GM12878 (cell line): ENCODE measurements around the gene FAM110A. TPM values are rescaled to one million over a fixed set of nuclear protein-coding genes. Genes with fewer than 3 reads are reported as not detected.

Source experiments
- ATAC-seq: fragments of 200-7000 bp; cut with Tn5 transposase; 3 replicates; pipeline ENCODE4 v1.9.1; 2020; ENCODE audit warnings: mild to moderate bottlenecking, moderate library complexity
- BruUV-seq: library from RNA; stranded (reverse); fragments of 400-500 nt; replicated peaks from 2 replicates; lab custom pipeline; 2021; lab: Mats Ljungman, UMichigan
- CTCF ChIA-PET: fragments of 300-600 bp; sonication (Branson Sonifier 250); formaldehyde crosslinking; extraction: SDS; loops from one replicate; lab custom pipeline; 2021; ENCODE audit warnings: inconsistent platforms; lab: Yijun Ruan, JAX
- POLR2A ChIA-PET: fragments of 350-600 bp; formaldehyde crosslinking; extraction: SDS; loops from one replicate; lab custom pipeline; 2021; ENCODE audit warnings: inconsistent platforms; lab: Charles Lee
- RAD21 ChIA-PET: fragments of 300-600 bp; sonication (Branson Sonifier 250); formaldehyde crosslinking; loops from one replicate; lab custom pipeline; 2023; ENCODE audit warnings: antibody characterized with exemption; ENCODE audit not compliant: unreplicated experiment; lab: Charles Lee
- SMC1A ChIA-PET: fragments of 300-600 bp; sonication (Branson Sonifier 250); formaldehyde crosslinking; loops from one replicate; lab custom pipeline; 2023; ENCODE audit not compliant: unreplicated experiment, uncharacterized antibody; lab: Charles Lee
- DNase-seq: peaks from one replicate; pipeline ENCODE4 v3.0.0-alpha.2; 2011; ENCODE audit warnings: low read depth, low spot score
- FAIRE-seq: peaks from 3 replicates; lab custom pipeline; 2011; peaks lifted over from hg19 to GRCh38; lab: Jason Lieb, UNC
- H2AFZ ChIP-seq: 2 replicates; pipeline ENCODE4 v1.6.0; 2011; ENCODE audit warnings: low read depth, low read length, control low read depth; ENCODE audit not compliant: control insufficient read depth
- H3K27ac ChIP-seq: 2 replicates; pipeline ENCODE4 v1.5.1; 2011; ENCODE audit warnings: control low read depth; ENCODE audit not compliant: control insufficient read depth, insufficient read depth
- H3K27me3 ChIP-seq, 2 experiments: replicated peaks in 1 of 2; 2 replicates each; pipeline versions ENCODE4 v1.6.0 to v1.6.1; 2011; ENCODE audit warnings: low read length in 1 of 2; ENCODE audit not compliant: control insufficient read depth in 2 of 2, insufficient read depth in 2 of 2
- H3K36me3 ChIP-seq, 2 experiments: 2 replicates each; pipeline ENCODE4 v1.5.1; 2011; ENCODE audit warnings: low read length in 1 of 2; ENCODE audit not compliant: control insufficient read depth in 2 of 2, insufficient read depth in 2 of 2
- H3K4me1 ChIP-seq: 2 replicates; pipeline ENCODE4 v1.6.1; 2011; ENCODE audit warnings: mild to moderate bottlenecking, low read length, moderate library complexity, mixed read lengths; ENCODE audit not compliant: control insufficient read depth, insufficient read depth
- H3K4me2 ChIP-seq: 2 replicates; pipeline ENCODE4 v1.6.0; 2011; ENCODE audit warnings: control low read depth; ENCODE audit not compliant: control insufficient read depth, insufficient read depth
- H3K4me3 ChIP-seq: fragments of 200-600 bp; sonication (generic); 2 replicates; pipeline ENCODE4 v1.5.1; 2016
- H3K79me2 ChIP-seq: 2 replicates; pipeline ENCODE4 v1.6.0; 2011; ENCODE audit warnings: low read length; ENCODE audit not compliant: control insufficient read depth, insufficient read depth
- H3K9ac ChIP-seq: 2 replicates; pipeline ENCODE4 v1.8.0; 2011; ENCODE audit warnings: low read length, control low read depth, mixed read lengths; ENCODE audit not compliant: control insufficient read depth, insufficient read depth
- H3K9me3 ChIP-seq: replicated peaks from 3 replicates; pipeline ENCODE4 v1.5.1; 2011; ENCODE audit warnings: mild to moderate bottlenecking, low read length; ENCODE audit not compliant: control insufficient read depth, insufficient read depth
- H4K20me1 ChIP-seq: 2 replicates; pipeline ENCODE4 v1.6.0; 2011; ENCODE audit not compliant: control insufficient read depth, insufficient read depth
- BCL11A ChIP-seq: IDR thresholded peaks from 2 replicates; pipeline ENCODE4 v1.6.1; 2011; ENCODE audit warnings: low read depth, low read length
- FOXK2 ChIP-seq: fragments of 450-650 bp; IDR thresholded peaks from 2 replicates; pipeline ENCODE4 v1.6.1; 2017; ENCODE audit warnings: mild to moderate bottlenecking, moderate library complexity
- FOXM1 ChIP-seq: IDR thresholded peaks from 2 replicates; pipeline ENCODE4 v1.6.1; 2012; ENCODE audit warnings: low read depth, mild to moderate bottlenecking, inconsistent platforms, low read length, moderate library complexity
- TCF3 ChIP-seq: IDR thresholded peaks from 2 replicates; pipeline ENCODE4 v1.6.1; 2012; ENCODE audit warnings: low read depth, mild to moderate bottlenecking, low read length, borderline replicate concordance; ENCODE audit not compliant: insufficient read depth
- TCF7 ChIP-seq: IDR thresholded peaks from 2 replicates; pipeline ENCODE4 v1.6.1; 2014; ENCODE audit warnings: antibody characterized with exemption, borderline replicate concordance
- WGBS: methylation state at CpG from one replicate; pipeline ENCODE4 v1.1.6; 2016; ENCODE audit warnings: low lambda C conversion rate; ENCODE audit not compliant: insufficient replicate concordance, insufficient coverage; ENCODE audit errors: missing lambda C conversion rate; 5-methylcytosine and 5-hydroxymethylcytosine counted together
- in situ Hi-C: fragments of 300-500 bp; cut with MboI; formaldehyde crosslinking; loops from 9 replicates; pipeline ENCODE4 v1.14.3; 2018; ENCODE audit warnings: mixed read lengths
- intact Hi-C: fragments of 100-400 bp; cut with micrococcal nuclease; formaldehyde crosslinking; loops from one replicate; pipeline ENCODE4 v1.14.2; 2022; ENCODE audit not compliant: unreplicated experiment
- polyA plus RNA-seq, 11 experiments: library from polyadenylated mRNA; depleted of rRNA in 4 of 11; unstranded in 6 of 11; stranded (reverse) in 5 of 11; fragments of >200 nt; fragmentation: Nextera tagmentation in 4 of 11; fragmentation: Illumina TruSeq in 1 of 11; extraction: Ambion mirVana in 4 of 11; extraction: Trizol in 1 of 11; gene quantifications; 1 replicate in 1 of 11; 2 replicates in 10 of 11; pipeline versions ENCODE4 v1.2.1 to v1.2.3, GENCODE V29; 2011 to 2016; ENCODE audit warnings: inconsistent platforms in 2 of 11, missing spikeins in 2 of 11, low read depth in 1 of 11
- total RNA-seq, 4 experiments: library from RNA; depleted of rRNA in 3 of 4; stranded (reverse); fragments of >200 nt in 3 of 4; fragmentation: Illumina TruSeq in 1 of 4; extraction: Trizol in 1 of 4; gene quantifications; 2 replicates each; pipeline versions ENCODE4 v1.2.1 to v1.2.3, GENCODE V29; 2013 to 2021
- TF ChIP-seq, protein P1 (sequence below): IDR thresholded peaks from 2 replicates; pipeline ENCODE4 v1.6.1; 2012; ENCODE audit warnings: improper control_type of control experiment, low read depth, low read length; ENCODE audit not compliant: insufficient replicate concordance
- TF ChIP-seq, protein P2 (sequence below): IDR thresholded peaks from 2 replicates; pipeline ENCODE4 v1.6.1; 2011; ENCODE audit warnings: low read depth, mild to moderate bottlenecking, low read length, moderate library complexity, borderline replicate concordance; ENCODE audit errors: extremely low read depth
- TF ChIP-seq, protein P3 (sequence below): IDR thresholded peaks from 2 replicates; pipeline ENCODE4 v1.6.1; 2011; ENCODE audit warnings: borderline replicate concordance, low read depth, mild to moderate bottlenecking, moderate library complexity, mixed read lengths, low read length; ENCODE audit not compliant: insufficient read depth; ENCODE audit errors: extremely low read length

Gene FAM110A
- total and polyA plus RNA-seq, 10 of the 15 experiments (the other 5 are each of a cell fraction or from before 2014, with no cell fraction given) = 1.1 to 14.8 (median 7.4) TPM

DNA sequence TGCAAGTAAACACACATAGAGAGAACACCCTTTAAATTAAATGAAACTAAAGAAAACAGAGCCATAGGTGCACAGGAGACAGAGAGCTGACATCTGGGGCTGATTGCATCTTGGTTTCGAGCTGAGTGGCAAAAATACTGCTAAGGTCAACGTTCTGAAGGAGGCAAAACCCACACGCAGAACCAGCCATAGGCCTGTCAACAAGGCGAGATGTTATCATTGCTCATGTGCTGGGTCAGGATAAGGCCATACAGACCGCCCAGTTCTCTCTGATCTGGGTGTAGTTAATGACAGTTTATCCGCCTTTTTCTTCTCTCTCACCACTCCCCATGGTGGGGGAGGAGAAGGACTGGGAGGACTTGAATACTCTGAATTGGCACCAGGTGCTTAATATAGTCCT, 4.5 kb upstream of the FAM110A start (continued):
- TF ChIP-seq, protein P1, sequence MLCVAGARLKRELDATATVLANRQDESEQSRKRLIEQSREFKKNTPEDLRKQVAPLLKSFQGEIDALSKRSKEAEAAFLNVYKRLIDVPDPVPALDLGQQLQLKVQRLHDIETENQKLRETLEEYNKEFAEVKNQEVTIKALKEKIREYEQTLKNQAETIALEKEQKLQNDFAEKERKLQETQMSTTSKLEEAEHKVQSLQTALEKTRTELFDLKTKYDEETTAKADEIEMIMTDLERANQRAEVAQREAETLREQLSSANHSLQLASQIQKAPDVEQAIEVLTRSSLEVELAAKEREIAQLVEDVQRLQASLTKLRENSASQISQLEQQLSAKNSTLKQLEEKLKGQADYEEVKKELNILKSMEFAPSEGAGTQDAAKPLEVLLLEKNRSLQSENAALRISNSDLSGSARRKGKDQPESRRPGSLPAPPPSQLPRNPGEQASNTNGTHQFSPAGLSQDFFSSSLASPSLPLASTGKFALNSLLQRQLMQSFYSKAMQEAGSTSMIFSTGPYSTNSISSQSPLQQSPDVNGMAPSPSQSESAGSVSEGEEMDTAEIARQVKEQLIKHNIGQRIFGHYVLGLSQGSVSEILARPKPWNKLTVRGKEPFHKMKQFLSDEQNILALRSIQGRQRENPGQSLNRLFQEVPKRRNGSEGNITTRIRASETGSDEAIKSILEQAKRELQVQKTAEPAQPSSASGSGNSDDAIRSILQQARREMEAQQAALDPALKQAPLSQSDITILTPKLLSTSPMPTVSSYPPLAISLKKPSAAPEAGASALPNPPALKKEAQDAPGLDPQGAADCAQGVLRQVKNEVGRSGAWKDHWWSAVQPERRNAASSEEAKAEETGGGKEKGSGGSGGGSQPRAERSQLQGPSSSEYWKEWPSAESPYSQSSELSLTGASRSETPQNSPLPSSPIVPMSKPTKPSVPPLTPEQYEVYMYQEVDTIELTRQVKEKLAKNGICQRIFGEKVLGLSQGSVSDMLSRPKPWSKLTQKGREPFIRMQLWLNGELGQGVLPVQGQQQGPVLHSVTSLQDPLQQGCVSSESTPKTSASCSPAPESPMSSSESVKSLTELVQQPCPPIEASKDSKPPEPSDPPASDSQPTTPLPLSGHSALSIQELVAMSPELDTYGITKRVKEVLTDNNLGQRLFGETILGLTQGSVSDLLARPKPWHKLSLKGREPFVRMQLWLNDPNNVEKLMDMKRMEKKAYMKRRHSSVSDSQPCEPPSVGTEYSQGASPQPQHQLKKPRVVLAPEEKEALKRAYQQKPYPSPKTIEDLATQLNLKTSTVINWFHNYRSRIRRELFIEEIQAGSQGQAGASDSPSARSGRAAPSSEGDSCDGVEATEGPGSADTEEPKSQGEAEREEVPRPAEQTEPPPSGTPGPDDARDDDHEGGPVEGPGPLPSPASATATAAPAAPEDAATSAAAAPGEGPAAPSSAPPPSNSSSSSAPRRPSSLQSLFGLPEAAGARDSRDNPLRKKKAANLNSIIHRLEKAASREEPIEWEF = no peak
- no peak for TF ChIP-seq FOXM1

DNA sequence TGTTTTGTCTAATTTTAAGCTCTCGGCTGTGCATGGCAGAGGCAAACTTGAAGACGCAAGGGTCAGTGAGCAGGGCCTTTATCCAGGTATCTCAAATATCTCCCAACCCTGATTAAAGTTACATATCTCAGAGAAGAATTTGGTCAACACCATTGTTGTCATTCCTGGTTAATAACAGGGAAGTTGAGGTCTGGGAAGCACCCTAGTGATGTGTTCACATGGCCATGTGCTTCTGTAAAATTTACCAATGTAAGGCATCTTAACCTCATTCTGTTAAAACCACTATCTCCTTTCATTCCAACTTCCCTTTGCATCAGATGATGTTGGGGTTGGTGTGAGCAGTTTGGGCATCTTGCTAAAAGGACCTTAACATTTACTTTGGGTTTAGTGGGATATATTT, 4.0 kb upstream of the FAM110A start:
- TF ChIP-seq FOXK2 (no peak), TCF7 (no peak), TCF3 (no peak), BCL11A (no peak)
- TF ChIP-seq, protein P2, sequence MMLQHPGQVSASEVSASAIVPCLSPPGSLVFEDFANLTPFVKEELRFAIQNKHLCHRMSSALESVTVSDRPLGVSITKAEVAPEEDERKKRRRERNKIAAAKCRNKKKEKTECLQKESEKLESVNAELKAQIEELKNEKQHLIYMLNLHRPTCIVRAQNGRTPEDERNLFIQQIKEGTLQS = no peak
- TF ChIP-seq, protein P3, sequence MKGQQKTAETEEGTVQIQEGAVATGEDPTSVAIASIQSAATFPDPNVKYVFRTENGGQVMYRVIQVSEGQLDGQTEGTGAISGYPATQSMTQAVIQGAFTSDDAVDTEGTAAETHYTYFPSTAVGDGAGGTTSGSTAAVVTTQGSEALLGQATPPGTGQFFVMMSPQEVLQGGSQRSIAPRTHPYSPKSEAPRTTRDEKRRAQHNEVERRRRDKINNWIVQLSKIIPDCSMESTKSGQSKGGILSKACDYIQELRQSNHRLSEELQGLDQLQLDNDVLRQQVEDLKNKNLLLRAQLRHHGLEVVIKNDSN = no peak
- H3K4me2 ChIP-seq = no peak overlapping the region
- H3K36me3 ChIP-seq = no peaks in the 10 kb centered on the region
- no peak overlapping the region for H3K4me3 ChIP-seq
- POLR2A ChIA-PET = no interaction called here
- H3K9ac ChIP-seq = no peak overlapping the region
- H3K79me2 ChIP-seq = peaks cover 8% of the 10 kb centered on the region
- H2AFZ ChIP-seq = no peak overlapping the region
- H4K20me1 ChIP-seq = no peaks in the 10 kb centered on the region
- ATAC-seq (no peak), FAIRE-seq (no peak), DNase-seq (no peak)
- WGBS = 92% methylated on average over 2 of the region's 2 CpGs
- intact Hi-C loops = no loop called here
- SMC1A ChIA-PET = interaction anchor here (0.6 kb wide), 1 partner anchor 145 kb away, joined by 3 read pairs; no protein-coding TSS in a partner anchor
- no peak overlapping the region for H3K27ac ChIP-seq
- H3K9me3 ChIP-seq = no peaks in the 10 kb centered on the region; the same call in 2 of the 3 replicates
- CTCF ChIA-PET = interaction anchor here (1.3 to 2.4 kb wide), 3 partner anchors 11 to 127 kb away, joined by 3 to 9 read pairs (median 5); no protein-coding TSS in a partner anchor
- H3K4me1 ChIP-seq = peaks cover 4% of the 10 kb centered on the region
- in situ Hi-C loops = no loop called here
- RAD21 ChIA-PET = no interaction called here
- BruUV-seq = no TSS peak
- H3K27me3 ChIP-seq = no peaks in the 10 kb centered on the region
